Rectal smooth muscle tissue (tissue), 1 donor: ENCODE measurements around the gene GLIS1.
A peak's percentile ranks its signal among the peaks of the same experiment; 100 is the strongest.

Experiments used
- H3K27ac ChIP-seq: one replicate; pipeline ENCODE4 v1.7.0; 2013; ENCODE audit warnings: low read depth, low read length, inconsistent platforms
- H3K27me3 ChIP-seq: one replicate; pipeline ENCODE4 v1.7.0; 2013; ENCODE audit warnings: low read length; ENCODE audit not compliant: control insufficient read depth, insufficient read depth
- H3K36me3 ChIP-seq: one replicate; pipeline ENCODE4 v1.7.0; 2013; ENCODE audit warnings: low read length; ENCODE audit not compliant: control insufficient read depth, insufficient read depth
- H3K4me1 ChIP-seq: one replicate; pipeline ENCODE4 v1.7.0; 2013; ENCODE audit warnings: low read length; ENCODE audit not compliant: control insufficient read depth, insufficient read depth
- H3K4me3 ChIP-seq: one replicate; pipeline ENCODE4 v1.7.0; 2013; ENCODE audit warnings: low read length
- H3K9ac ChIP-seq: one replicate; pipeline ENCODE4 v1.7.0; 2013; ENCODE audit warnings: low read length

The GLIS1 gene

GRCh38 chr1:53739109-53739681 is at the start of gene GLIS1:
Gene GLIS1 (minus strand): TSS chr1:53739164. CDS start chr1:53738064, 1,100 bp downstream.
- peak within 1 kb of the TSS; percentile 68 for H3K4me3 ChIP-seq
- H3K27ac ChIP-seq: no peak within 1 kb of the TSS
- no peaks in the 10 kb centered on the region for H3K36me3 ChIP-seq
- H3K4me1 ChIP-seq: peaks cover 2% of the 10 kb centered on the region
- peaks cover 35% of the 10 kb centered on the region for H3K27me3 ChIP-seq
- no peak within 1 kb of the TSS for H3K9ac ChIP-seq

DNA sequence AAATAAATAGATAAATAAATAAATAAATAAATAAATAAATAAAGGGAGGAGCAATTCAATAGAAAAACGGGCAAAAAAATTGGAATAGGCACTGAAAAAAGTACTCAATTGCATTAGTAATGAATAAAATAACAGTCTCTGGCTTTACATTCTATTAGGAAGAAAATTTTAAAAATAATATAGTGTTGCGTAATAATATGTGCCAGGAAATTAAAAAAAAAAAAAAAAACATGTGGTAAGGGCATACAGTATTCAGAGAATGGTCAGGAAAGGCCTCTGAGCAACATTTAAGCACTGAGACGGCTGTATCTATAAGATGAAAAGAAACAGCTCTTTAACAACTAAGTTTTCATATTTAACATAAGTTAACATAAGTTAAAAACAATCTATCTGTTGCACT is 48.7 kb upstream of the GLIS1 start:
- no peaks in the 10 kb centered on the region for H3K4me1 ChIP-seq
- H3K27me3 ChIP-seq: no peaks in the 10 kb centered on the region
- H3K36me3 ChIP-seq: peaks cover 7% of the 10 kb centered on the region
- no peak overlapping the region for H3K27ac ChIP-seq
- no peak overlapping the region for H3K9ac ChIP-seq
- H3K4me3 ChIP-seq: no peak overlapping the region

- Histone ChIP-seq H3K27me3 (no peaks in the 10 kb centered on the region), H3K4me1 (no peaks in the 10 kb centered on the region), H3K9ac (no peak overlapping the region), H3K36me3 (no peaks in the 10 kb centered on the region), H3K4me3 (no peak overlapping the region), H3K27ac (no peak overlapping the region)
These were observed 44.1 kb upstream of the GLIS1 start for GRCh38 chr1:53783056-53783455.

- Histone ChIP-seq H3K9ac (no peak overlapping the region), H3K36me3 (peaks cover 2% of the 10 kb centered on the region), H3K4me1 (no peaks in the 10 kb centered on the region)
These were observed 42.7 kb upstream of the GLIS1 start for GRCh38 chr1:53781654-53782053.

DNA sequence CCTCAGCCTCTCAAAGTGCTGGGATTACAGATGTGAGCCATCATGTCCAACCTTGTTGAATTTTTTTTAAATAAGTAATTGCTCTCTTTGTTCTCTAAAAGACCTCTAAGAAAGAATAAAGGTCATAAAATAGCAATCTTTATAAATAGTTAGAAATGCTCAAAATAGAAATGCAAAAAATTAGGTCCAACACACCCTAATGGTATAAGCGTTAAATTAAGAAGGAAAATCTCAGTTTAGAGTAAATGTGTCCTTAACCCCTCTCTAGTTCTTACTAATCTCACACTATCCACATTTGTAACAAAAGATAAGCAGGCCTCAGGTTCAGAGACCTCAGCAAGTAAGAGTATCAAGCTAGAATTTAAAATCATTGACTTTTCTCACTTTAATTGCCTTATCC is 38.3 kb upstream of the GLIS1 start:
- H3K27me3 ChIP-seq: no peaks in the 10 kb centered on the region
- H3K27ac ChIP-seq: no peak overlapping the region
- H3K9ac ChIP-seq: no peak overlapping the region
- H3K36me3 ChIP-seq: peaks cover 2% of the 10 kb centered on the region
- H3K4me3 ChIP-seq: no peak overlapping the region
- H3K4me1 ChIP-seq: no peaks in the 10 kb centered on the region

More at GRCh38 chr1:53781654-53782053, 42.7 kb upstream of the GLIS1 start:
- Histone ChIP-seq H3K27me3 (no peaks in the 10 kb centered on the region), H3K27ac (no peak overlapping the region), H3K4me3 (no peak overlapping the region)

DNA sequence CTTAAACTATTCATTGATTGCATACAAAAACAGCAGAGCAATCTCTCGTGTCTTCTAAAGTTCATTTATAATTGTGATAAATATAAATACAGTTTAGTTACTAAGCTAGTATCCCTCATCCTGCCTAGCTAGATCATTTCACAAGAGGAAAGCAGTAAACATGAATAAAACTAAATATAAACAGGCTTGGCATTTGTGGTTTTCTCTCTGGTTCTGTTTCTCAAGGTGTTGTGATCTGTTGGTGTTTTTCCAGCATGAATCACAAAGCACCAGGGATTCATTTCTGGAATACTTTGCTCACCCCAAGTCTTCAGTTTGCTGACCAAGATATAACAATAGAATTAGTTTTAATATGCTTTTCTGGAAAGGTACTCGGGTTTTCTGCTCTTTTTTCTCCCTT is 32.7 kb upstream of the GLIS1 start:
- H3K9ac ChIP-seq: no peak overlapping the region
- H3K4me1 ChIP-seq: no peaks in the 10 kb centered on the region
- no peaks in the 10 kb centered on the region for H3K36me3 ChIP-seq

DNA sequence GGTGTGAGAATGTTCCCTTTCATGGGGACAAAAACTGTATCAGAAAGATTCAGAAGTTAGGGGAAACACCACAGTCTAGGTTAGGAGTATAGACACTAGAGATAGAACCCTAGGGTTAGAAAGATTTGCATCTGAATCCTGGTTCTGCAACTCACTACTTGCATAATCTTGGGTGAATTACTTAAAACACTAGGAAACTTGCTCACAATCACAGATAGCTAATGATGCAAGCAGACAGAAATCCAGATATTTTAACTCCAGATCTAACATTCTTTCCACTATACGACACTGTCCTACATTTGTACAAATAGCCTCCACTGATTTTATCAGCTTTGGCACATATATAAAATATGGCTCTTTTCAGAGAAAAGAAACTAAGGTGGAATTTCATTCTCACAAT is 30.8 kb upstream of the GLIS1 start:
- Histone ChIP-seq H3K27me3 (no peaks in the 10 kb centered on the region), H3K36me3 (no peaks in the 10 kb centered on the region), H3K4me1 (no peaks in the 10 kb centered on the region), H3K27ac (no peak overlapping the region), H3K9ac (no peak overlapping the region), H3K4me3 (no peak overlapping the region)

More for the DNA sequence above, 32.7 kb upstream of the GLIS1 start:
- Histone ChIP-seq H3K27me3 (no peaks in the 10 kb centered on the region), H3K4me3 (no peak overlapping the region), H3K27ac (no peak overlapping the region)

DNA sequence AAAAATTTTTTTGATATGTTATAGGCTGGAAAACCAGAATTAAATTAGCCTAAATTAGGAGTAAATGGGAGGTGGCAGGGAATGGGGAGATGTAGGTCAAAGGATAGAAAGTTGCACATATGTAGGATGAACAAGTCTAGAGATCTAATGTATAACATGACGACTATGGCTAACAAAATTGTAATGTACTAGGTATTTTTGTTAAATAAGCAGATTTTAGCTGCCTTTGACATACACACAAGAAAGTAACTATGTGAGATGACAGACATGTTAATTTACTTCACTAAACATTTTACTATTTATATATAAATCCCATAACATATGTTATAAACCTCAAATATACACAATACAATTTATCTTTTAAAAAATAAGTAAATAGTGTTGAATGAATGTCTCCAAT is 30.2 kb upstream of the GLIS1 start:
- no peaks in the 10 kb centered on the region for H3K36me3 ChIP-seq
- no peaks in the 10 kb centered on the region for H3K4me1 ChIP-seq
- no peak overlapping the region for H3K9ac ChIP-seq
- no peak overlapping the region for H3K27ac ChIP-seq
- no peak overlapping the region for H3K4me3 ChIP-seq
- no peaks in the 10 kb centered on the region for H3K27me3 ChIP-seq

DNA sequence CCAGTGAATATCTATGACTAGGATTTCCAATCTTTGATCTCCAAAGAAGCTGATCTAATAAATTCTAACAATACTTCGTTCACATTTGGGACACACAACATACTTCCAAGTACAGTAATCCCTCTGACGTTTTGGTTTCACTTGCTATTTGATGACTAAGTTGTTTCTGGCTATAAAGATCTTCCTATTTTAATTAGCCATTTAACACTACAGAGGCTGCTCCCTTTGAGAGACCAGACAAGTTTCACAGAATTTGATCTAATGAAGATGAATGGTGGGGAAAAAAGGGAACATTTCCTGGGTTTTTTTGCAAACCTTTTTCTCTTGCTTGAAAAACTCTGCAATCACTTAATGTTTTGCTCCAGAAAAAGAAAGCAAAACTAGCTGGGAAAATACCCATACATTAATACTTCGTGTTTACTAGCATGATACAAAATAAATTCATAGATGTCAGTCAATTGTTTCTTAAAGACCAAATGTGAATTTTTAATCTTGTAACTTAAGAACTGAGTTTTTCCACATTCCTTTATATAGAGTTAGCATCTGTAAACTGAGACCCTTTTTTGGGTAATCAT is 28.0 kb upstream of the GLIS1 start:
- Histone ChIP-seq H3K4me1 (no peaks in the 10 kb centered on the region), H3K9ac (no peak overlapping the region), H3K36me3 (no peaks in the 10 kb centered on the region), H3K4me3 (no peak overlapping the region), H3K27me3 (no peaks in the 10 kb centered on the region), H3K27ac (no peak overlapping the region)

GRCh38 chr1:53766194-53766742 is 27.3 kb upstream of the GLIS1 start:
- Histone ChIP-seq H3K9ac (no peak overlapping the region), H3K27ac (no peak overlapping the region), H3K27me3 (no peaks in the 10 kb centered on the region), H3K4me3 (no peak overlapping the region), H3K36me3 (no peaks in the 10 kb centered on the region), H3K4me1 (no peaks in the 10 kb centered on the region)

DNA sequence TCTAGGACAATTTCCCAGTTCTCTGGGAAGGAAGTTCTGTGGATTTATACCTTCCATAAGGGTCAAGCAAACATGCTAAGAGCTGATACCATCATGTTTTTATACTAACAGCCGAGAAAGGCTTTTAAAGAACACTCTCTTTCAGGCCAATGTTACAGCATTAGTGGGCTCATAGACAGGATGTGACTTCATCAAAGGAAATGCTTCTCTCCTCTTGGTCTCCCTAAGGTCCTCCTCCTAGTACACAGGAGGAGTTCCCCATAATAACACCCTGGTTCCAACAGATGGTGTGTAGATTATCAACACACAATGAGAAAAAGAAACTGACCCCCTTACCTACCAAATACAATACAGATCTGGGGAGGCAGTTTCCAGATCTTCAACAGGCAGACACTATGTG is 26.7 kb upstream of the GLIS1 start:
- H3K27me3 ChIP-seq: no peaks in the 10 kb centered on the region
- no peaks in the 10 kb centered on the region for H3K36me3 ChIP-seq
- no peak overlapping the region for H3K4me3 ChIP-seq
- H3K9ac ChIP-seq: no peak overlapping the region
- no peaks in the 10 kb centered on the region for H3K4me1 ChIP-seq
- H3K27ac ChIP-seq: no peak overlapping the region

- no peak overlapping the region for H3K27ac ChIP-seq
- H3K36me3 ChIP-seq: no peaks in the 10 kb centered on the region
- no peak overlapping the region for H3K9ac ChIP-seq
- no peaks in the 10 kb centered on the region for H3K4me1 ChIP-seq
- no peaks in the 10 kb centered on the region for H3K27me3 ChIP-seq
- H3K4me3 ChIP-seq: no peak overlapping the region
These were observed 24.9 kb upstream of the GLIS1 start for GRCh38 chr1:53763911-53764310.

DNA sequence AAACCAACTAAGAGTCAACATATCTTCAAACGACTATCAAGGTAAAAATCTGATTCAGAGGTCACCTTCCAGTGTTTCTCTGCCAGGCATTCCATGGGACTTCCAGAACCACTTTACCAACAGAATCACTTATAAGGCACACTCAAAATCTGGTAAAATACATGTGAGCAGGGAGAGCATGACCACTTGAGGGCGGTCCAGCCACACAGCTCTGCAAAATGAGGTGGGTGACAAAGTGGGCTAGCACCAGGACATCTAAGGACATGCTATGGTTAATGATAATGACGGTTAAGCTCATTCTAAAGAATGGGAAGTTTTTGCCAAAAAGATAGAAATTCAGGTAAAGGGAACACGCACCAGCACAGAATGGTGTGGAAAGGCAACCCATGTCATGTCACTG is 24.5 kb upstream of the GLIS1 start:
- no peak overlapping the region for H3K4me3 ChIP-seq

More for the DNA sequence above, 24.5 kb upstream of the GLIS1 start:
- Histone ChIP-seq H3K27me3 (no peaks in the 10 kb centered on the region), H3K27ac (no peak overlapping the region), H3K36me3 (no peaks in the 10 kb centered on the region), H3K9ac (no peak overlapping the region), H3K4me1 (no peaks in the 10 kb centered on the region)
